Fibroblast of peridontal ligament (primary cell): ENCODE data around the gene COG5.

Experiments
- DNase-seq: peaks from one replicate; pipeline ENCODE4 v3.0.0-alpha.2; 2010; ENCODE audit errors: extremely low read depth

Gene COG5

DNA sequence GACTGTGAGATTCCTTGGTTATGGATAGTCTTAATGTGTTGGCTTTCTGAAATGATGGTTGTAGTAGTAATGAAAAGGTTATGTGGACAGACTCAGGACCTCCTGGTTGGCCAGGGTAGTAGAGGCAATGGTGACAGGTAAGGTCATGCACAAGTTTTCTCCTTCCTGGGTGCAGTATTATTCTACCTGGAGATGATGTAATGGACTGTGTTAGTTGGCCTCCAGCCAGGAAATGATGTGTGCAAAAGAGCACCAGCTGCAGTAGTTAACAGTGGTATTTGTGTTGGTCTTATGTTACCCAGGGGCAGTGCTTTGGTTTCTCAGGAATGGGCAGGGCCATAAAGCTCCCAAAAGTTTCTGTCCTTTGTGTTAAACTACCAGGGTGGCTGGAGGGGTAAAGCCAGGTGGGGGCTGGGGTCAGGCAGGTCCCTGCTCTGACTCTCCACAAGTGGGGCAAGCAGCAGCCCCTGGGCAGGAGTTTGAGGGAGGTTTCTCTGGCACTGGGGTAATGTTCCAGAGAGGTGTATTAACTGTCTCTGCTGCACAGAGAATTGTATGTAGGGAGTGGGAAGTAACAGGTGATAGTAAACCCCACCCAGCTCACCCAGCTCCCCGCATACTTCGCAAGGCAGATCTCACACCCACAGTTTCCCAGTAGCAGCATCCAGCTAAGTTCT, 57.6 kb downstream of the COG5 start:
- DNase-seq = no peak

DNA sequence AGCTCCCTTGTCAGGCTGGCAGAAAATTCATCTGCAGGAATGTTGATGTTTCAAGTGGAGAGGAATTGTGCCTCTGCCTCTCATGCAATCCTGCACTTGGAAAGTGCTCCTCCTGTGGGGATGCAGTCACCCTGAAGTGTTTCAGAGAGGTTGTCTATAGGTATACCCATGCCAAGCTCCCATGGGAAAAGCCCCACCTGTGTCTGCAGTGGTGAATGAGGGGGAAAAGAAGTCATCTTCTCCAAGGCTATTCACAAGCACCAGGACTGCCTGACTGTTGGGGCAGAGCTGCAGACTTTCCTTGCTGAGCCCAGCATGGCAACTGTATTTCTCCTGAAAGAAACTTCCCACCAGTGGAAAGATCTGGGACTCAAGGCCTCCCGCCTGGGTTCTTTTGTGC, 58.4 kb downstream of the COG5 start:
- no peak for DNase-seq

DNA sequence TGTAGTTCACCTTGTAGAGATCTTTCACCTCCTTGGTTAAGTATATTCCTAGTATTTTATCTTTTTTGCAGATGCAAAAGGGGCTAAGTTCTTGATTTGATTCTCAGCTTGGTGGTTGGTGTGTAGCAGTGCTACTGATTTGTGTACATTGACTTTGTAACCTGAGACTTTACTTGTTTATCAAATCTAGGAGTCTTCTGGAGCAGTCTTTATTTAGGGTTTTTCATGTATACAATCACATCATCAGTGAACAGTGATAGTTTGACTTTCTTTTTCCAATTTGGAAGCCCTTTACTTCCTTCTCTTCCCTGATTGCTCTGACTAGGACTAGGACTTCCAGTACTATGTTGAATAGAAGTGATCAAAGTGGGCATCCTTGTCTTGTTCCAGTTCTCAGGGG, 60.0 kb downstream of the COG5 start:
- DNase-seq = peak; percentile 35

DNA sequence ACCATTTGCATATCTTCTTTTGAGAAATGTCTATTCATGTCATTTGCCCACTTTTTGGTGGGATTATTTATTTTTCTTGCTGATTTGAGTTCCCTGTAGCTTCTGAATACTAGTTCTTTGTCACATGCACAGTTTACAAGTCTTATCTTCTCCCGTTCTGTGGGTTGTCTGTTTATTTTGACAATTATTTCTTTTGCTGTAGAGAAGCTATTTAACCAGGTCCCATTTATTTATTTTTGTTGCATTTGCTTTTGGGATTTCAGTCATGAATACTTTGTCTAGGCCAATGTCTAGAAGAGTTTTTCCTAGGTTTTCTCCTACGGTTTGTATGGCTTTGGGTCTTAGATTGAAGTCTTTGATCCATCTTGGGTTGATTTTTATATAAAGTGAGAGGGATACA, 60.9 kb downstream of the COG5 start:
- no peak for DNase-seq

- DNase-seq = no peak
Observed at GRCh38 chr7:107502154-107502553, 61.6 kb downstream of the COG5 start.

DNA sequence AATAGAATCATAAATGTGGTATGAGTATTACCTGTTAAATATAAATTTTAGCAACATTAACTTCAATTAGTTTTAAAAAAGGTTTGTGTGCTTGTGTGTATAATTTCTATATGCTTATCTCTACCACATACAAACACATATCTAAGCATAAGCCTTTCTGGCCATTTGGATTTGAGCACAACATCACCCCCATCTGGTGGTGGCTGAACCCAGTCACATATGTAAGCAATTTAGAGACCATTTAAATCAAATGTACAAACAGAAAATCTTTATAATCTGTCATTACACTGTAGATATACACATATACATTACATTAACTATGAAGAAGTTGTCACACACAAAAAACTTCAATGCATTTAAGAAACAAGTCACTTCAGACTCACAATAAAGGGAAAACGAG, 62.1 kb downstream of the COG5 start:
- DNase-seq = peak; percentile 64

DNA sequence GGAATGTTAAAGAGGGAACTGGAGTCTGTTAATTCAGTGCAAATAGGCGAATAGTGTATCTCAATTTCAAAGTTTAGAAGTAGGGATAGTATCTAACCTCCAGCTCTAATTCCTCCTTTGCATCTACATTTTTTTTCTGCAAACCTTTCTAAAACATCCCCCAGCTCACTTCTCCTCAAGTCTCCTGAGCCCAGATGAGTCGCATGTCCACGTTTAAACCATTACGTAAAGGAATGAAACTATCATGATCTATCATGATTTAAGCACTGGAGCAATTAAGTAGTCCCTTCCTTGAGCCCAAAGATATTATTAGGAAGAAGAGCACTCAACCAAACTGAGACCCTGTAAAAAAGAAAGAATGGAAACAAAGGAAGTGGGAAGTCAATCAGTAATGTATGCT, 64.0 kb downstream of the COG5 start:
- peak; percentile 37 for DNase-seq

GRCh38 chr7:107495516-107495915, 68.2 kb downstream of the COG5 start:
- DNase-seq = no peak

DNA sequence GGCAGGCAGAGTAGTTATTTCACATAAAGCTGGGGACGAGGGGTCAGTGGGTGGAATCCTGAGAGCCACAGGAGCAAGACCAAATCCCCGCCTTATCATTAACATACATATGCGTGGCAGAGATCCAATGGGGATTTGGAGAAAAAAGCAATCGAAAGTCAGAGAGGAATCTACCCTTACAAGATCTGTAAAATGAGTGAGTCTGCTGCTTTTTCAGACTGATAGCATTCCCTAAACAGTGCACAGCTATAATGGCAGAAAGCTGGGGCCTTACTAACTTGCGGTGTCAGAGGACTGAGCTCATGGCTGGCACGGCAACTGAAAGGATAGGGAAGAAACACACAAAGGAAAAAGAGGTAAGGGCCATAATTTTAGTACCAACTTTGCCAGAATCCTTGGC, 68.8 kb downstream of the COG5 start:
- DNase-seq = no peak

GRCh38 chr7:107494315-107494751, 69.4 kb downstream of the COG5 start:
- DNase-seq = no peak

GRCh38 chr7:107492875-107493274, 70.8 kb downstream of the COG5 start:
- DNase-seq = no peak

- no peak for DNase-seq
Observed at GRCh38 chr7:107486041-107486440, 77.7 kb downstream of the COG5 start.

DNA sequence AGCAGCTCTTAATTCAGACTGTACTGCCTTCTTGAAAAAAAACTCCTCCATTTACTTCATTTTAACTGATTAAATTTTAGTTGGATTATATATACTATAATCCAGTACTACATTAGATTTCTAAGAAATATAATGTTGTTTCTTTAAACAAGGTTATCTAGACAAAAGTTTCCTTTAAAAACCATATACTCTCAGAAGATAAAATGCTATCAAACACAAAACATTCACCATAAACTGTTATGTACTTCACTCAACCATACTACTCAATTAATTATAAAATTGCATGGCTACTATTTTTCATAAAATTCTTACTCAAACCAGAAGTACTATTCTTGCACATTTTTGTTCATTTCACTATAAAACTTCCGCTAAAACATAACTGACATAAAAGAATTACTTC, 81.1 kb downstream of the COG5 start:
- no peak for DNase-seq

- no peak for DNase-seq
Observed at GRCh38 chr7:107480932-107481331, 82.8 kb downstream of the COG5 start.

GRCh38 chr7:107479303-107479702, 84.4 kb downstream of the COG5 start:
- DNase-seq = no peak

- no peak for DNase-seq
Observed at GRCh38 chr7:107474104-107474521, 89.6 kb downstream of the COG5 start.

DNA sequence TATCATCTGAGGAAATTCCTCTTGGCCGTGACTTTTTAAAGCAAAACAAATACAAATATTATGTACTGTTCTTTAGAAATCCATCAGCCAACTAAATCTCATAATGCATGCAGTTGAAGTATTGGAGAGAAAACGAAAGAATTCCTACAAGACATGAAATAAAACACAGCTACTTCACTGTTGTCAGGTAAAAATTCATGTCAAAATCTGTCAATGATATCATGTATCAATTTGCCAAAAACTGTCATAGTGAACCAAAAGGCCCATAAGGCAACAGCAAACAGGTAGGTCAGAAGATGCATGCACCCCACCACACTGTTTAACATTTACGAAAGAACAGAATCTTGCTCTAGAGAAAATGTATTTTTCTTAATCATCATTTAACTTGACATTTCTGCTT, 91.6 kb downstream of the COG5 start:
- no peak for DNase-seq

DNA sequence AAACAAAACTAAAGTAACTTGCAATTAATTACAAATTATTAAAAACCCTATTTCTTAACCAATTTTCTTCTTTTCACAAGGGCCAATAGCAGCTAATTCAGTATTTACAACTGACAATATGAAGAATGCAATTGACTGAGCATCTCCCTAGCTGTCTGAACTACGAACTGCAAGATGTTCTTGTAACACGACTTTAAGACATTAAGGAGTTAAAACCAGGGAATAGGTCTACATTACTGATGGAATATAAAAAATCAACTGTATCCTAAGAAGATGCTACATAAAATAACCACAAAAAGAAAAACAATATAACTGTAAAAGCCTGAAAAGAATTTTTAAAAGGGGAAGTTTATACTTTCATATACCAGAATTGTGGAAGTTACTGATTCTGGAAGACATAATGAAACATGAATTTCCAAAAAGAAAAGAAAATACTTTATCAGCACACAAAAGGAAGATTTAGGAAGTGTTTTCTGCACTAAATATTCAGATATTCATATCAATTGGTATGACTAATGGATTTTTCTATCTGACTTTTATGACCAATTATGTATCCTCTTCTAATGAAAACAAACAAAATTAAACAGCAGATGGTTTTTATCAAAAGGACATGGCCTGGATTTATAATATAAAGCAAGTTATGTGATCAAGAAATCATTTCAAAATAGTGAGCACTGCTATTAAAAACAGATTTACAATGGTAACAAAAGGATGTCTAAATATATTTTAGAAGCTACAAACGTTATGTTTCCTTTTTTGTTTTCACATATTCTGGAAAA, 92.2 kb downstream of the COG5 start:
- no peak for DNase-seq

DNA sequence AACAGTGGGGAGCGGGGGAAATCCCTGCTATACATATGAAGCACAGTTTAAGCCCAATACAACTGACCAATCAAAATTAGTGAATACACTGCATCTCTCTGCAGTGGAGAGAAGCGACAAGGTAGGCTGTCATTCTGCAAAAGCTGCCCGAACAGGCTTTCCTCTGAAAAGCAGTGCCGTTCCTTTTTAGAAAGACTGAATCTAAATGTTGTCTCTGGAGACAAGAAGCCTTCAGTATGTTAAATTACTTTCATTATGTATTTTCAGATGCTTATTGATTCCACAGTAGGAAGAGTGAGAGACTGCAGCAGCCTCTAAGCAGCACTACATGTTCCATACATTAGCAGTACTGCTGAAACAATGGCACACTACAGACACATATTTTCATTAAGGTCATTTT, 93.8 kb downstream of the COG5 start, which contains the start of gene GPR22:
Gene GPR22 (plus strand): TSS at position 129 of the 400 bp plus-strand sequence. CDS start 4,004 bp downstream, outside the sequence.
- DNase-seq = no peak

DNA sequence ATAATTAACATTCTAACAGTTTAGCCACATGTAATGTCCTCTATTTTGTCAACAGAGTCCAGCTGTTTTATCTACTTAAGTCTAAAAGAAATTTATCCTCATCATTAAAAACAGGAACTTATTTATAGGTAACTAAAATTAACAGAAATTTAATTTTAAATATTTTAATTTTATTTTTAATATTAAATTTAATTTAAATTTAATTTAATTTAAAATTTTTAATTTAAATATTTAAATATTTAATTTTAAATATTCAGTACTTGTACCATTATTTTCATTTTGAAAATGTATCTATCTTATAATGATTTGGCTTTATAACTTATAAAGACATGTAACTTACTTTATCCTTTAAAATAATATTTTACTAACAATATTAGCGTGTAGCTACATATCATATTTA, 94.9 kb downstream of the COG5 start:
- DNase-seq = no peak

- no peak for DNase-seq
Observed at GRCh38 chr7:107467972-107468371, 95.7 kb downstream of the COG5 start.

- no peak for DNase-seq
Observed at GRCh38 chr7:107464666-107465226, 99.0 kb downstream of the COG5 start.
